MCF 10A (cell line): ENCODE measurements around the gene RAPGEF1. TPM values are rescaled to one million over a fixed set of nuclear protein-coding genes. Genes with fewer than 3 reads are reported as not detected.

Experiments used
- BruUV-seq: library from RNA; stranded (reverse); fragments of 400-500 nt; replicated peaks from 2 replicates; lab custom pipeline; 2021; lab: Mats Ljungman, UMichigan
- CTCF ChIA-PET: fragments of 300-600 bp; sonication (Branson Sonifier 250); formaldehyde crosslinking; extraction: SDS; loops from one replicate; lab custom pipeline; 2021; ENCODE audit warnings: antibody characterized with exemption, inconsistent platforms; lab: Yijun Ruan, JAX
- POLR2A ChIA-PET: fragments of 300-600, 350-650 bp; sonication (Branson Sonifier 250); formaldehyde crosslinking; extraction: SDS; loops from one replicate; lab custom pipeline; 2020; ENCODE audit warnings: antibody characterized with exemption, inconsistent platforms; lab: Yijun Ruan, JAX
- DNase-seq: peaks from one replicate; pipeline ENCODE4 v3.0.0-alpha.2; 2018; ENCODE audit not compliant: unreplicated experiment
- H3K27ac Mint-ChIP-seq: one replicate; pipeline ENCODE4 v1.8.0; 2022; ENCODE audit warnings: mild to moderate bottlenecking, low read depth, mixed read lengths; ENCODE audit not compliant: unreplicated experiment
- H3K27me3 Mint-ChIP-seq: one replicate; pipeline ENCODE4 v1.8.0; 2022; ENCODE audit warnings: mixed read lengths; ENCODE audit not compliant: insufficient read depth, unreplicated experiment
- H3K36me3 Mint-ChIP-seq: one replicate; pipeline ENCODE4 v1.8.0; 2022; ENCODE audit warnings: mild to moderate bottlenecking, moderate library complexity, mixed read lengths; ENCODE audit not compliant: insufficient read depth, unreplicated experiment
- H3K4me1 Mint-ChIP-seq: one replicate; pipeline ENCODE4 v1.8.0; 2022; ENCODE audit warnings: mixed read lengths; ENCODE audit not compliant: insufficient read depth, unreplicated experiment
- H3K4me3 Mint-ChIP-seq: one replicate; pipeline ENCODE4 v1.8.0; 2022; ENCODE audit warnings: mild to moderate bottlenecking, moderate library complexity, mixed read lengths; ENCODE audit not compliant: unreplicated experiment
- H3K9me3 Mint-ChIP-seq: one replicate; pipeline ENCODE4 v1.8.0; 2022; ENCODE audit warnings: mixed read lengths; ENCODE audit not compliant: unreplicated experiment
- CTCF ChIP-seq: fragments of 200-600 bp; IDR thresholded peaks from one replicate; pipeline ENCODE4 v1.8.0; 2022; ENCODE audit warnings: antibody characterized with exemption, mild to moderate bottlenecking; ENCODE audit not compliant: unreplicated experiment
- intact Hi-C: fragments of 100-400 bp; cut with micrococcal nuclease; formaldehyde crosslinking; loops from 2 replicates; pipeline ENCODE4 v1.14.1; 2022
- total RNA-seq: library from RNA; stranded (reverse); gene quantifications from 2 replicates; pipeline ENCODE4 v1.2.3, GENCODE V29; 2022

Gene RAPGEF1
- total RNA-seq, 1 experiment from 2014 or later = 55.4 TPM

DNA sequence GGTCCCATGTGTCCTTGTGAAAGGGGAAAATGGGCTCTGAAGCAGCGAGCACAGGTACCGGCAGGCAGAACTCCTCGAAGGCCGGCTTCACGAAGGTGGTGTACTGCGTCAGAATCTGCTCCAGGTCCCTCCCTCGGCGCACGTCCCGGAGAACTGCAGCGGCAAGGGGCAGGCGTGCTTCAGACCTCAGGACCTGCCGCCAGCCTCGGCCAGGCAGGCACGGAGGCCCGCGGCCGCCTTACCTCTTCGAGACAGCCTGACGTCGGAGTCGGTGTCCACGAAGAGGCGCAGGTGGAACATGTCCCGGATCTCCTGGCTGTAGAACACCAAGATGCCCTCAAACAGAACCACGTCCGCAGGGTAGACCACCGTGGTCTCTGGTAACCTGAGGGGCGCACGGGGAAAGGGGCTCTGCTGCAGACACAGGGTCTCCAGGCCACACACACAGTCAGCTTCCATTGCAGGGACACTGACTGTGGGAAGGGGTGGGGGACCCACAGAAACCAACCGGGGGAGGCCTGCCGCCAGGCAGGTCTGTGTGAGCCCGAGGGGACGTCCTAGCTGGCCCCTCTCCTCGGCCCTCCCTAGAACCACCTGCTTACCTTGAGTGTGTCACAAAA is 210.9 kb downstream of the RAPGEF1 start:
- BruUV-seq = no TSS peak
- peaks cover 31% of the 10 kb centered on the region for H3K36me3 Mint-ChIP-seq

DNA sequence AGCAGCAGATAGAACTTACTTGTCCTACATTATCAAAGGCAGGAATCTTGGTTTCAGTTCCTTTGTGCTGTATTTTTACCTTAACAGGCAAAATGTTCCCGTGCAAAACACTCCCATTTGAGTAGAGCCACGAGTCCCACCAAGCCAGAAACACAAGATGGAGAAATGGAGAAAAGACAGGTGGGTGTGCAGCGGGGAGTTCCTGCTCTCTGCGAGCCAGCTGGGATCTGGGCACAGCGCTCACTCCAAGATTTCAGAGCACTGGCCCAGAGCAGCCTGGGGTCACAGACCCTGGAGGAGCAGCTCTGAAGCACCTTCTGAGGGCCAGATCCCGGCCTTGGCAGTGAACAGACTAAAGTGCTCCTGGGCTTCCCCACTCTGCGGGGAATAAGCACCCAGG is 211.7 kb downstream of the RAPGEF1 start:
- ChIA-PET POLR2A (no interaction called here), CTCF (no interaction called here)
- H3K27ac Mint-ChIP-seq = no peak overlapping the region
- TF ChIP-seq CTCF = no peak
- peaks cover 39% of the 10 kb centered on the region for H3K36me3 Mint-ChIP-seq
- no peaks in the 10 kb centered on the region for H3K9me3 Mint-ChIP-seq
- intact Hi-C loops = no loop called here
- no TSS peak for BruUV-seq
- no peak overlapping the region for H3K4me3 Mint-ChIP-seq
- no peaks in the 10 kb centered on the region for H3K4me1 Mint-ChIP-seq
- H3K27me3 Mint-ChIP-seq = no peaks in the 10 kb centered on the region
- no peak for DNase-seq

More for the DNA sequence above, 210.9 kb downstream of the RAPGEF1 start:
- no peak for DNase-seq
- ChIA-PET CTCF (no interaction called here), POLR2A (no interaction called here)
- Mint-ChIP-seq H3K9me3 (no peaks in the 10 kb centered on the region), H3K27me3 (no peaks in the 10 kb centered on the region), H3K4me3 (no peak overlapping the region), H3K27ac (no peak overlapping the region), H3K4me1 (no peaks in the 10 kb centered on the region)
- TF ChIP-seq CTCF = no peak
- intact Hi-C loops = no loop called here

Other genes with a start within 250 kb of the RAPGEF1 start
- 19.7 and 24.5 TPM in 2 replicates for gene POMT1, start 237.2 kb downstream of the RAPGEF1 start, total RNA-seq
- 20.0 and 22.7 TPM in 2 replicates for gene UCK1, start 208.8 kb downstream of the RAPGEF1 start, total RNA-seq
- not detected in 2 replicates for gene PRRT1B, start 194.6 kb downstream of the RAPGEF1 start, total RNA-seq